ENCODE measurements around the gene METTL8.

Gene METTL8

GRCh38 chr2:171341394-171342066, 92.3 kb downstream of the METTL8 start:
- no peak overlapping the region for H3K27ac ChIP-seq
- TF ChIP-seq CTCF (IDR thresholded peaks at IDR 0.05), result no peak

DNA sequence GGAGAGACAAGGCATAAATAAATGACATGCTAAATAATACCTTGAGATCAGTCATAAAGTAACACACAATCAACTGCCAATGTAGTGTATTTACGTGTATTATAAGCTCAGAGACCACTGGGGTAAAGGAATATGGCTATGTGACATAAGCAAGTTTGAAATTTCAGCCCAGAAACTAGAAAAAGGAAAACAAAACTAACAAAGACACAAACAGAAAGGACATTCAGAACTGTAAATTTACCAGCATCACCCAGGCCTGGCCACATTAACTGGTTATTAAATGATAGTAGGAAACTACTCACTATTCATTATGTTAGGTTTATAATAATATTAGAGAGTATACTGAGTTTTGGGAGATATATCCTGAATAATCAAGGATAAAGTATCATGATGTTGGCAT, 98.8 kb downstream of the METTL8 start:
- no peak for TF ChIP-seq ZFX (IDR thresholded peaks at IDR 0.05; ENCODE audit: borderline replicate concordance)
- TF ChIP-seq CTCF (IDR thresholded peaks at IDR 0.05), result no peak
- no peak overlapping the region for H3K27ac ChIP-seq

DNA sequence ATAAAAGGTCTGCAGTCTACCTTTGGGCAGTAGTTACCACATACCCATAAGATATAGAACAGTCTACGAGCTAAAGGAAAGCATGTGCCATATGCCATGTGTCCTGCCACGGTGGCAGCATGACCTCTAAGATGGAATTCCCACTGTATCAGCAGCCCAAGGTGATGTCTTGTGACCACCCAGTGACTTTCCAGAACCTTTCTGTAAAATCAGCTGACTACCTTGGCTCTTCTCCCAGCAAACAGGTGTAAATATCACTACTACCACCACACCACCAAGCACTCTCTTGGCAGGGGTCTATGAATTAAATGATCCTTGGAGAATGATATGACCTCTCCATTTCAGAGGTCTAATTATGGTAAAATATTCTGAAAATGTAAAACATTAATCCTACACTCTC, 99.6 kb downstream of the METTL8 start:
- TF ChIP-seq CTCF (IDR thresholded peaks at IDR 0.05), result no peak
- no peak for TF ChIP-seq ZFX (IDR thresholded peaks at IDR 0.05; ENCODE audit: borderline replicate concordance)
- no peak overlapping the region for H3K27ac ChIP-seq

- H3K27ac ChIP-seq, result no peak overlapping the region
- no peak for TF ChIP-seq CTCF (IDR thresholded peaks at IDR 0.05)
Observed at GRCh38 chr2:171330155-171330956, 103.4 kb downstream of the METTL8 start.

DNA sequence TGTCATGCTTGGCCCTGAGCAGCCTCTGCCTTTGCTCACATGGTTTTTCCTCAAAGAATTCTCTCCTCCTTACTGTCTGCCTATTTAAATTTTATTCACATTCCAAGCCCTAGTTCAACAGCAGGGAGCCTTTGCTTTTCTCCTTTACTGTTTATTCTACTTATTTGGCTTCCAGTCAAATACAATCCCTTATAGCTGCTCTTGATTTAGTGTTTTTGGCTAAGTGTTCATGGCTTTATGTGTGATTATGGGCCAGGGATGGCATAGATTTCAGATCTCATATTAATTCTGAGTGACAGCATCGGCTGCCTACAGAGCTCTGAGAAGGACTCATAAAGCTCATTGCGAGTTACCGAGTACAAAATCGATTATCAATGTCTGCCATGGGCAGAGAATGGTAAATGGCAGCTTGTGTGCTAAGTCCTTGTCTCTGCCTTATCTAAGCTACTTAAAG, 106.7 kb downstream of the METTL8 start:
- no peak for TF ChIP-seq CTCF (IDR thresholded peaks at IDR 0.05)
- no peak for TF ChIP-seq ZFX (IDR thresholded peaks at IDR 0.05; ENCODE audit: borderline replicate concordance)
- no peak overlapping the region for H3K27ac ChIP-seq

- TF ChIP-seq ZFX (IDR thresholded peaks at IDR 0.05; ENCODE audit: borderline replicate concordance) (no peak), CTCF (IDR thresholded peaks at IDR 0.05) (no peak)
- no peak overlapping the region for H3K27ac ChIP-seq
Observed at GRCh38 chr2:171325886-171326585, 107.8 kb downstream of the METTL8 start.

Data from 22Rv1 (cell line).